Activated CD4-positive, alpha-beta T cell treated with anti-CD3 and anti-CD28 coated beads, Interleukin-2, Interleukin-4, amounts not matched to agents 100 ng/mL and 50 ng/mL, durations not matched to agents 16 hours and 8 hours (primary cell): ENCODE data around the gene XPO1.

Experiments
- DNase-seq: peaks from one replicate; pipeline ENCODE4 v3.0.0-alpha.2; 2020; ENCODE audit warnings: low spot score

Gene XPO1

DNA sequence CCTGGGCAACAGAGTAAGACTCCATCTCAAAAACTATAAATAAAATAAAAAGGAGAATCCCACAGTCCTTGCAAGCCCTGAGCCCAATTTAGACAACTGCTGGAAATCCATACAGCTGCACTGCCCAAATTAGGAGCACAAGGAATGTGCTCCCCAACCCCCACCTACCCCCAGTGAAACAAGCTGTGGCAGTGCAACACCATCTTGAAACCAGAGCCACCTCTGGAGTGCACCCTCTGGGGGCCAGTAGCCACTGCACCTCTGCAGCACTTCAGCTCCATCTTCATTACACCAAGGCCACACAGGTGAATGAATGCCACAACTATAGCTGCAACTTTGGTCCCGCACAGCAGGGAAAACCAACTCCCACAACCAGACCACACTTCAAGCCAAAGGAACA is 104.5 kb downstream of the XPO1 start:
- DNase-seq: no peak

DNA sequence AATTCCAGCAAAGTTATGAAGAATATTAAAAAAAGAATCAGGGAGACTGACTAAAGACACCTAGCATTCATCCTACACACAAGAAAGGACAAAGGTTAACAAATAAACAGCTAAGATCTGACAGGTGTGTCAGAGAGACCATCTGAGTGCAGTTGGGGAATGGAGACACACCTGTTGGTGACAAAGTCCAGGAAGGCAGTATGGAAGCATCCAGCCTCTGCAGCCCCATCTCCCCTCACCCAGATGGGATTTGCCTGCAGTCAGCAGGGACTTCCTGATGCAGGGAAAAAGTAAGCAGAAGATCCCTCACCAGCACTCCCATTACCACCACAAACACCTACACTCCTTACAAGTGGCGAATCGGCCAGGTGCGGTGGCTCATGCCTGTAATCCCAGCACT is 105.2 kb downstream of the XPO1 start:
- DNase-seq: no peak

DNA sequence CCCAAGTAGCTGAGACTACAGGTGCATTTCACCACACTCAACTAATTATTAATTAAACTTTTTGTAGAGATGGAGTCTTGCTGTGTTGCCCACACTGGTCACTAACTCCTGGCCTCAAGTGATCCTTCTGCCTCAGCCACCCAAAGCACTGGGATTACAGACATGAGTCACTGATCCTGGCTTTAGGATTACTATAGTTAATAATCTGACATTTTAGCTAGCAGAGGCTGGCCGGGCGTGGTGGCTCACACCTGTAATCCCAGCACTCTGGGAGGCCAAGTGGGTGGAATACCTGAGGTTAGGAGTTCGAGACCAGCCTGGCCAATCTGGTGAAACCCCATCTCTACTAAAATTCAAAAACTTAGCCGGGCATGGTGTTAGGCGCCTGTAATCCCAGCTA is 106.8 kb downstream of the XPO1 start:
- DNase-seq: no peak
